ENCODE measurements around the gene TMEM117.

TMEM117 gene

GRCh38 chr12:43964033-43964432 is 128.2 kb downstream of the TMEM117 start:
- DNase-seq (ENCODE audit: low spot score), result no peak

GRCh38 chr12:43964961-43965360 is 129.1 kb downstream of the TMEM117 start:
- no peak for DNase-seq (ENCODE audit: low spot score)

GRCh38 chr12:43965899-43966298 is 130.0 kb downstream of the TMEM117 start:
- no peak for DNase-seq (ENCODE audit: low spot score)

- DNase-seq (ENCODE audit: low spot score), result no peak
These were observed 132.9 kb downstream of the TMEM117 start for GRCh38 chr12:43968736-43969135.

- DNase-seq (ENCODE audit: low spot score), result no peak
These were observed 134.0 kb downstream of the TMEM117 start for GRCh38 chr12:43969882-43970281.

- DNase-seq (ENCODE audit: low spot score), result no peak
These were observed 137.5 kb downstream of the TMEM117 start for GRCh38 chr12:43973385-43973784.

- no peak for DNase-seq (ENCODE audit: low spot score)
These were observed 138.1 kb downstream of the TMEM117 start for GRCh38 chr12:43973993-43974392.

- DNase-seq (ENCODE audit: low spot score), result no peak
These were observed 140.1 kb downstream of the TMEM117 start for GRCh38 chr12:43976027-43976426.

GRCh38 chr12:43978556-43978955 is 142.7 kb downstream of the TMEM117 start:
- no peak for DNase-seq (ENCODE audit: low spot score)

- no peak for DNase-seq (ENCODE audit: low spot score)
These were observed 143.6 kb downstream of the TMEM117 start for GRCh38 chr12:43979450-43979849.

GRCh38 chr12:43980627-43981191 is 144.8 kb downstream of the TMEM117 start:
- no peak for DNase-seq (ENCODE audit: low spot score)

- DNase-seq (ENCODE audit: low spot score), result no peak
These were observed 145.8 kb downstream of the TMEM117 start for GRCh38 chr12:43981726-43982125.

- DNase-seq (ENCODE audit: low spot score), result no peak
These were observed 146.7 kb downstream of the TMEM117 start for GRCh38 chr12:43982544-43982943.

- no peak for DNase-seq (ENCODE audit: low spot score)
These were observed 153.1 kb downstream of the TMEM117 start for GRCh38 chr12:43988838-43989560.

GRCh38 chr12:43992856-43993255 is 157.0 kb downstream of the TMEM117 start:
- DNase-seq (ENCODE audit: low spot score), result no peak

GRCh38 chr12:44000309-44000952 is 164.6 kb downstream of the TMEM117 start:
- peak; percentile 51 for DNase-seq (ENCODE audit: low spot score)

- DNase-seq (ENCODE audit: low spot score), result no peak
These were observed 166.7 kb downstream of the TMEM117 start for GRCh38 chr12:44002607-44003006.

GRCh38 chr12:44003721-44004120 is 167.8 kb downstream of the TMEM117 start:
- no peak for DNase-seq (ENCODE audit: low spot score)

GRCh38 chr12:44015333-44015941 is 179.6 kb downstream of the TMEM117 start:
- peak; percentile 23 for DNase-seq (ENCODE audit: low spot score)

GRCh38 chr12:44017216-44017615 is 181.3 kb downstream of the TMEM117 start:
- no peak for DNase-seq (ENCODE audit: low spot score)

GRCh38 chr12:44019118-44019517 is 183.2 kb downstream of the TMEM117 start:
- no peak for DNase-seq (ENCODE audit: low spot score)

GRCh38 chr12:44020555-44020954 is 184.7 kb downstream of the TMEM117 start:
- no peak for DNase-seq (ENCODE audit: low spot score)

- DNase-seq (ENCODE audit: low spot score), result peak; percentile 4
These were observed 185.6 kb downstream of the TMEM117 start for GRCh38 chr12:44021471-44021971.
